Measurements from ENCODE around the gene RAP1GAP. TPM values are rescaled to one million over a fixed set of nuclear protein-coding genes. Genes with fewer than 3 reads are reported as not detected.

RAP1GAP gene
- total and polyA plus RNA-seq, 2 of the 13 experiments (the other 11 are each of a cell fraction or from before 2014, with no cell fraction given), result 11.9 to 37.5 TPM

DNA sequence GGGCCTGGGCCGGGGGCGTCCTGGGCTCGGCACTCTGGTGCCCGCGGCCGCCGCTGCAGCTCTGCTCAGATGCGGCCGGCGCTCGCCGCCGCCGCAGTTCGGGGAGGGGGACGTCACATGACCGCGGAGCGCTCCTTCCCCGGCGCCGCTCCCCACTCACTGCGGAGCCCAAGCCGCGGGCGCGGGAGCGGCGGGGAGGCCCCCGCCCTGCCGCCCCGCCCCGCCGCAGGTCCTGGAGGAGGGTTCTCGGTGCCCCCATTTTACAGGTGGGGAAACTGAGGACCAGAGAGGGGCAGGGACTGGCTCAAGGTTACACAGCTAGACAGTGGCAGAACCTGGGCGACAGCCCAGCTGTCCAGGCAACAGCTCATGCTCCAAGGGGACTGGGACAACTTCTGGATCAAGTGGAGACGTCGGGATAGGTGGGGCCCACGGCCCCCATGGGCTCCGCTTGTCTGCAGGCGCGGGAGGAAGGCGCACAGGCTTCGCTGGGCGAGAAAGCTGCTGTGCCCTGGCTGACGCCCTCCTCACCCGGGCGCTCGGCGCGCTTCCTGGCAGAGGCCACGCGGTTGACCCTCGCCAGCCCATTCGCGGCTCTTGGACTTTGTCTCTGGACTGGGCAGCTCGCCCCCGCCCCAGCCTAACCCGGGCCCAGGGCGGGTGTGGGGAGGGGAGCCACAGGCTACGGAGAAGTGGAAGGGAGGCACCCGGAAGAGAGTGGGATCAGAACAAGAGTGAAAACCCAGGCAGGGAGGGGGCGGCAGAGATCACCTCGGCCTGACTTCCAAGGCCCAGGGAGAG lies at the start of gene RAP1GAP (continued):
- TF ChIP-seq THAP8 (CRISPR knock-in tag; IDR thresholded peaks at IDR 0.05; ENCODE audit: borderline replicate concordance) (peak; percentile 80; the same call in 1 of the 2 replicates), FOXO1 (CRISPR knock-in tag; IDR thresholded peaks at IDR 0.05) (peak; percentile 22; the same call in 1 of the 2 replicates), ATF7 (IDR thresholded peaks at IDR 0.05) (no peak), ATF7 (CRISPR knock-in tag; IDR thresholded peaks at IDR 0.05) (no peak), PHF5A (CRISPR knock-in tag; IDR thresholded peaks at IDR 0.05; ENCODE audit: low read depth, unreplicated experiment) (peak; percentile 80), ZNF878 (CRISPR knock-in tag; IDR thresholded peaks at IDR 0.05) (peak; percentile 94), ZNF619 (CRISPR knock-in tag; IDR thresholded peaks at IDR 0.05) (peak; percentile 83; the same call in 1 of the 2 replicates), ZNF784 (CRISPR knock-in tag; IDR thresholded peaks at IDR 0.05; ENCODE audit: borderline replicate concordance) (no peak), POLR2AphosphoS5 (IDR thresholded peaks at IDR 0.05; ENCODE audit: low read depth, low read length) (peak; percentile 87), THAP11 (CRISPR knock-in tag; IDR thresholded peaks at IDR 0.05) (peak; percentile 78), MLLT10 (CRISPR knock-in tag; IDR thresholded peaks at IDR 0.05) (no peak), ZGPAT (CRISPR knock-in tag; IDR thresholded peaks at IDR 0.05) (peak; percentile 94), TCF7 (IDR thresholded peaks at IDR 0.05; ENCODE audit: low read depth) (no peak), ZNF83 (CRISPR knock-in tag; IDR thresholded peaks at IDR 0.05; ENCODE audit: borderline replicate concordance) (peak; percentile 72; the same call in 1 of the 2 replicates), ZNF597 (CRISPR knock-in tag; IDR thresholded peaks at IDR 0.05) (no peak), ZFP1 (CRISPR knock-in tag; IDR thresholded peaks at IDR 0.05) (no peak), CREM (IDR thresholded peaks at IDR 0.05) (peak; percentile 38; the same call in 1 of the 2 replicates), CREM (CRISPR knock-in tag; IDR thresholded peaks at IDR 0.05) (no peak), MEIS2 (CRISPR knock-in tag; IDR thresholded peaks at IDR 0.05) (peak; percentile 80), FOXA3 (CRISPR knock-in tag; IDR thresholded peaks at IDR 0.05) (peak; percentile 39), ZBTB20 (CRISPR knock-in tag; IDR thresholded peaks at IDR 0.05; ENCODE audit: borderline replicate concordance, low read depth) (peak; percentile 67; the same call in 1 of the 2 replicates), REPIN1 (CRISPR knock-in tag; IDR thresholded peaks at IDR 0.05; ENCODE audit: borderline replicate concordance, low read depth) (peak; percentile 96)
- TF ChIP-seq, protein P1, sequence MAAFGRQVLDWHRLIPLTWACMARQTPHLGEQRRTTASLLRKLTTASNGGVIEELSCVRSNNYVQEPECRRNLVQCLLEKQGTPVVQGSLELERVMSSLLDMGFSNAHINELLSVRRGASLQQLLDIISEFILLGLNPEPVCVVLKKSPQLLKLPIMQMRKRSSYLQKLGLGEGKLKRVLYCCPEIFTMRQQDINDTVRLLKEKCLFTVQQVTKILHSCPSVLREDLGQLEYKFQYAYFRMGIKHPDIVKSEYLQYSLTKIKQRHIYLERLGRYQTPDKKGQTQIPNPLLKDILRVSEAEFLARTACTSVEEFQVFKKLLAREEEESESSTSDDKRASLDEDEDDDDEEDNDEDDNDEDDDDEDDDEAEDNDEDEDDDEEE (CRISPR knock-in tag; IDR thresholded peaks at IDR 0.05), result no peak; the same call in 1 of the 2 replicates
- TF ChIP-seq, protein P2, sequence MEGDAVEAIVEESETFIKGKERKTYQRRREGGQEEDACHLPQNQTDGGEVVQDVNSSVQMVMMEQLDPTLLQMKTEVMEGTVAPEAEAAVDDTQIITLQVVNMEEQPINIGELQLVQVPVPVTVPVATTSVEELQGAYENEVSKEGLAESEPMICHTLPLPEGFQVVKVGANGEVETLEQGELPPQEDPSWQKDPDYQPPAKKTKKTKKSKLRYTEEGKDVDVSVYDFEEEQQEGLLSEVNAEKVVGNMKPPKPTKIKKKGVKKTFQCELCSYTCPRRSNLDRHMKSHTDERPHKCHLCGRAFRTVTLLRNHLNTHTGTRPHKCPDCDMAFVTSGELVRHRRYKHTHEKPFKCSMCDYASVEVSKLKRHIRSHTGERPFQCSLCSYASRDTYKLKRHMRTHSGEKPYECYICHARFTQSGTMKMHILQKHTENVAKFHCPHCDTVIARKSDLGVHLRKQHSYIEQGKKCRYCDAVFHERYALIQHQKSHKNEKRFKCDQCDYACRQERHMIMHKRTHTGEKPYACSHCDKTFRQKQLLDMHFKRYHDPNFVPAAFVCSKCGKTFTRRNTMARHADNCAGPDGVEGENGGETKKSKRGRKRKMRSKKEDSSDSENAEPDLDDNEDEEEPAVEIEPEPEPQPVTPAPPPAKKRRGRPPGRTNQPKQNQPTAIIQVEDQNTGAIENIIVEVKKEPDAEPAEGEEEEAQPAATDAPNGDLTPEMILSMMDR (CRISPR knock-in tag; IDR thresholded peaks at IDR 0.05), result peak; percentile 79

All from HepG2 (cell line).